ENCODE results near the gene ZNF473. TPM values are rescaled to one million over a fixed set of nuclear protein-coding genes. Genes with fewer than 3 reads are reported as not detected.

The ZNF473 gene
- total RNA-seq, 4 donors from 2014 or later: 3.6 to 14.9 (median 4.5) TPM

DNA sequence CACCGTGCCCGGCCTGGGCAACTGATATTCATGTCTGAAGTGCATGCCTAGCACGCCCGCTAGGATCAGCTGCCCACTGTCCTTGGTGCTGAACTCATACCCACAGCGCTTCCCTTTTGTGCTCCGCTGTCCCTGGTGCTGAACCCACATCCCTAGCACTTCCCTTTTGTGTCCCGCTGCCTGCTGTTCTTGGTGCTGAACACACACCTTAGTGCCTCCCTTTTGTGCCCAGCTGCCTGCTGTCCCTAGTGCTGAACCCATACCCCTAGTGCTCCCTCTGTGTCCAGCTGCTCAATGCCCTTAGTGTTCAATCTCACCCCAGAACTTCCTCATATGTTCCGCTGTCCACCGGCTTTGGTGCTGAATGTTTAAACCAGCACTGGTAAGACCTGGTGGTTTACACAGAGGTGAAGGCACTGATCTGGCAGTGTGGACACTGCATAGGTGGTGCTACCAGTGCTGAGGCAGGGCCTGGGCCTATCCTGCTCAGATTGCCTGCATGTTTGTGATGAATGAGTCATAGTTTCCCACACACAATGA lies 38.6 kb upstream of the ZNF473 start:
- Histone ChIP-seq H3K36me3 (peaks cover 7 to 90% (median 20%) of the 10 kb centered on the region in 3 donors), H3K9me3 (no peaks in the 10 kb centered on the region), H3K4me1 (no peaks in the 10 kb centered on the region), H3K27ac (no peak overlapping the region), H3K4me3 (no peak overlapping the region), H3K27me3 (no peaks in the 10 kb centered on the region)
- intact Hi-C loops (cut with DNase I): loop anchor here (5.0 kb wide), 1 partner anchor 50 kb away; no protein-coding TSS in a partner anchor
- TF ChIP-seq POLR2A (IDR thresholded peaks at IDR 0.05): no peak
- TF ChIP-seq, protein P1, sequence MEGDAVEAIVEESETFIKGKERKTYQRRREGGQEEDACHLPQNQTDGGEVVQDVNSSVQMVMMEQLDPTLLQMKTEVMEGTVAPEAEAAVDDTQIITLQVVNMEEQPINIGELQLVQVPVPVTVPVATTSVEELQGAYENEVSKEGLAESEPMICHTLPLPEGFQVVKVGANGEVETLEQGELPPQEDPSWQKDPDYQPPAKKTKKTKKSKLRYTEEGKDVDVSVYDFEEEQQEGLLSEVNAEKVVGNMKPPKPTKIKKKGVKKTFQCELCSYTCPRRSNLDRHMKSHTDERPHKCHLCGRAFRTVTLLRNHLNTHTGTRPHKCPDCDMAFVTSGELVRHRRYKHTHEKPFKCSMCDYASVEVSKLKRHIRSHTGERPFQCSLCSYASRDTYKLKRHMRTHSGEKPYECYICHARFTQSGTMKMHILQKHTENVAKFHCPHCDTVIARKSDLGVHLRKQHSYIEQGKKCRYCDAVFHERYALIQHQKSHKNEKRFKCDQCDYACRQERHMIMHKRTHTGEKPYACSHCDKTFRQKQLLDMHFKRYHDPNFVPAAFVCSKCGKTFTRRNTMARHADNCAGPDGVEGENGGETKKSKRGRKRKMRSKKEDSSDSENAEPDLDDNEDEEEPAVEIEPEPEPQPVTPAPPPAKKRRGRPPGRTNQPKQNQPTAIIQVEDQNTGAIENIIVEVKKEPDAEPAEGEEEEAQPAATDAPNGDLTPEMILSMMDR (IDR thresholded peaks at IDR 0.05): no peak
- DNase-seq: peak; percentile 33
- 16 to 27% methylated on average over 7 to 9 of the region's 9 CpGs for WGBS, 2 donors

DNA sequence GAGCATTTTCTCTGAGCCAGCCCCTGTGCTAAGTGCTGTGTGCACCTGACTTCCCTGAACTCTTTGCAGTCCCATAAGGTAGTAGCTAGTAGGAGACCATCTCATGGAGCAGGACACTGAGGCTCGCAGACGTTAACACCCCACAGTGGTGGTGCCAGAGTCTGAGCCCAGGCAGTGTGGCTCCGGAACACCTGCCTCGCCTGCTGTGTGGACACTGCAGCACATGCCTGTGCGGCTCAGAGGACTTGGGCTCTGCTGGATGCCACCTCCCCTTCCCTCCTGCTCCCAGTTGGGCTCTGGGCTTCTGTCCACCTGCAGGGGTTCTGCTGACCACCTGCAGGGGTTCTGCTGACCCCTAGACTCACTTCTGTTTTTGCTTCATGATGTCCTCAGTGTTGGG lies 37.8 kb upstream of the ZNF473 start:
- Histone ChIP-seq H3K9me3 (no peaks in the 10 kb centered on the region), H3K27me3 (no peaks in the 10 kb centered on the region), H3K36me3 (peaks cover 7 to 90% (median 22%) of the 10 kb centered on the region in 3 donors), H3K27ac (no peak overlapping the region), H3K4me3 (no peak overlapping the region), H3K4me1 (no peaks in the 10 kb centered on the region)
- TF ChIP-seq POLR2A (IDR thresholded peaks at IDR 0.05): no peak
- TF ChIP-seq, protein P1 (IDR thresholded peaks at IDR 0.05): no peak
- no peak for DNase-seq
- intact Hi-C loops (cut with DNase I): loop anchor here (5.0 kb wide), 1 partner anchor 51 kb away; no protein-coding TSS in a partner anchor
- 87 to 100% methylated on average over 1 to 5 of the region's 5 CpGs for WGBS, 2 donors

DNA sequence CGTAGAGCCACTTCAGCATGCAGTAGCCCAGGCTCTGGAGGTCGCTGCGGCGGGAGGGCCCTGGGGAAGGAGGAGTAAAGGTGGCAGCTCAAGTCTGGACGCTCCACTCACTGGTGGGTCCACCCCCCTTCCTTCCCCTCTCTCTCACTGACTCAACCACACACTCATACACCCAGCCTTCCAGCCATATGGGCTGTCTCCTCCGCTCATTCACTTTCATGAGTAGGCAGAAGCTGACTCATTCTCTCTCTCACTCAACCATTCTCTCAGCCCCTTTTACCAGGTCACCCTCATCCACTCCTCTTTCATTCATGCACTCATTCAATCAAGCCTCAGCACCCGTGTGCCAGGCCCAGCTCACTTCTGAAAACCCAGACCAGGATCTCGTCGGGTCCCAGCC lies 37.4 kb upstream of the ZNF473 start:
- Histone ChIP-seq H3K27ac (no peak overlapping the region), H3K36me3 (peaks cover 7 to 91% (median 22%) of the 10 kb centered on the region in 3 donors), H3K4me3 (no peak overlapping the region), H3K9me3 (no peaks in the 10 kb centered on the region), H3K27me3 (no peaks in the 10 kb centered on the region), H3K4me1 (no peaks in the 10 kb centered on the region)
- intact Hi-C loops (cut with DNase I): loop anchor here (5.0 kb wide), 1 partner anchor 51 kb away; no protein-coding TSS in a partner anchor
- TF ChIP-seq, protein P1 (IDR thresholded peaks at IDR 0.05): no peak
- no peak for TF ChIP-seq POLR2A (IDR thresholded peaks at IDR 0.05)
- 67 to 80% methylated on average over 8 to 9 of the region's 9 CpGs for WGBS, 2 donors
- DNase-seq: no peak

DNA sequence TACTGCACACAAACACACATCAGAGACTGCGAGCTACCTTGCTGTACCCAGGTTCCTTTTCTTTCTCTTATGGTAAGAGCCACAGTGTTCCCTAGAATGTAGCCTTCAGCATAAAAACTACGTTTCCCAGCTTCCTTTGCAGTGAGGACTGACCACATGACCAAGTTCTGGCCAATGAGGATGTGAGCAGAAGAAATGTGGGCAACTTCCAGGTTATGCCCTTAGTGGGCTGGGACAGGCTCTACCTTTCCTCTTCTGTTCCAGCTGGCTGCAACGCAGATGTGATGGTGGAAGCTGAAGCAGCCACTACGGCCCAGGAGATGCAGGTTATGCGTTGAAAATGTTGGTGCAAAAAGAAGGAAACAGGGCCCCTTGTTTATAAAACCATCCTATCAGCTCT lies 28.1 kb upstream of the ZNF473 start:
- Histone ChIP-seq H3K27me3 (no peaks in the 10 kb centered on the region), H3K4me3 (no peak overlapping the region), H3K27ac (no peak overlapping the region), H3K9me3 (no peaks in the 10 kb centered on the region), H3K36me3 (peaks cover 29 to 99% (median 40%) of the 10 kb centered on the region in 3 donors), H3K4me1 (peaks cover 0 to 2% (median 0%) of the 10 kb centered on the region in 3 donors)
- TF ChIP-seq POLR2A (IDR thresholded peaks at IDR 0.05): no peak
- TF ChIP-seq, protein P1 (IDR thresholded peaks at IDR 0.05): no peak
- 74 to 77% methylated on average over 4 to 5 of the region's 5 CpGs for WGBS, 2 donors
- no peak for DNase-seq
- intact Hi-C loops (cut with DNase I): no loop called here

DNA sequence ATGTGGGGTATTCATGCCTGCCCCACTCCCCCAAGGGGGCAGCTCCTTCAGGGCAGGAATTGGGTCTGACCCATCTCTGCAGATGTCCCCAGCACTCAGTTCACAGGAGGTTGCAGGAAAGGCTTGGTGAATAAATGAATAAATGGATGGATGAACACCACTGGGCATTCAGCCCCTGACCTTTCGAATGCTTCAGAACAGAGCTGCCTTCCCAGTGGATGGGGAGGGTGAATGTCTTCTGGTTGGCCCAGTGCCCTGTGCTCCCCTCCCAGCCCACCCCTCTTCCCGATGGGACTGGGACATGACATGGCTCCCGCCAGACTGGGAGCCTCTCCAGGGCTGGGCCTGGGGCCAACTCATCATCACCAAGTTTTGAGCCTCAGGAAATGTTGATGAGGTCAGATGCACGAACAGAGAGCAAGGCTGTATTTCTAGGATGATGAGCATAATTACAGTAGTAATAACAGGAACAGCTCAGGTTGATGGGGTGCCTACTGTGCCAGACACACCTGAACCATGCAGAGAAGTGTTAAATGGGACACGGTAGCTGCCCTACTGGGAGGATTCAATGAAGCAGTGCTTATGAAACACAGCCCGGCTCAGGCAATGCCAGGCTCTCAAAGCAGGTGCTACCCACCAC lies 26.3 kb upstream of the ZNF473 start:
- H3K27me3 ChIP-seq: no peaks in the 10 kb centered on the region
- 63 to 97% methylated on average over 2 to 3 of the region's 6 CpGs for WGBS, 2 donors
- no peak for DNase-seq
- peaks cover 30 to 99% (median 37%) of the 10 kb centered on the region in 3 donors for H3K36me3 ChIP-seq
- intact Hi-C loops (cut with DNase I): no loop called here
- no peak overlapping the region for H3K27ac ChIP-seq
- H3K4me3 ChIP-seq: no peak overlapping the region
- TF ChIP-seq POLR2A (IDR thresholded peaks at IDR 0.05): no peak
- TF ChIP-seq, protein P1 (IDR thresholded peaks at IDR 0.05): no peak
- peaks cover 5 to 19% (median 5%) of the 10 kb centered on the region in 3 donors for H3K4me1 ChIP-seq
- H3K9me3 ChIP-seq: no peaks in the 10 kb centered on the region

Measured in esophagus squamous epithelium (tissue), 5 donors.